Stimulated activated naive B cell treated with anti-CD40 and anti-IgM and Interleukin-4, amounts not matched to agents 10 μg/mL and 1 μg/mL and 100 μg/mL, for 72 hours (primary cell): Measurements from ENCODE around the gene NELFA.

Experiments
- ATAC-seq, 2 donors: fragments of 150-1000 bp; cut with Tn5 transposase; replicated peaks; 2 replicates each; pipeline ENCODE4 v1.10.0; 2021; ENCODE audit warnings: moderate library complexity in 1 of 2
- DNase-seq: peaks from one replicate; pipeline ENCODE4 v3.0.0; 2021
- H3K27ac Mint-ChIP-seq: one replicate; pipeline ENCODE4 v1.8.0; 2022; ENCODE audit warnings: mild to moderate bottlenecking, mixed read lengths
- H3K27me3 Mint-ChIP-seq, 2 donors: one replicate each; pipeline ENCODE4 v1.8.0; 2022; ENCODE audit warnings: mixed read lengths in 2 of 2
- H3K36me3 Mint-ChIP-seq, 2 donors: one replicate each; pipeline ENCODE4 v1.8.0; 2022; ENCODE audit warnings: mixed read lengths in 2 of 2, mild to moderate bottlenecking in 1 of 2
- H3K4me1 Mint-ChIP-seq, 2 donors: one replicate each; pipeline ENCODE4 v1.8.0; 2022; ENCODE audit warnings: mixed read lengths in 2 of 2, mild to moderate bottlenecking in 1 of 2
- H3K4me3 Mint-ChIP-seq, 2 donors: one replicate each; pipeline ENCODE4 v1.8.0; 2022; ENCODE audit warnings: mild to moderate bottlenecking in 2 of 2, mixed read lengths in 2 of 2, moderate library complexity in 1 of 2
- H3K9me3 Mint-ChIP-seq, 2 donors: one replicate each; pipeline ENCODE4 v1.8.0; 2022; ENCODE audit warnings: mixed read lengths in 2 of 2, mild to moderate bottlenecking in 1 of 2

The NELFA gene

GRCh38 chr4:1964443-1964842, 44.3 kb downstream of the NELFA start:
- no peaks in the 10 kb centered on the region for H3K27me3 Mint-ChIP-seq
- ATAC-seq (no peak), DNase-seq (no peak)
- H3K36me3 Mint-ChIP-seq: peaks cover 44 to 70% of the 10 kb centered on the region in 2 donors
- peaks cover 0 to 5% of the 10 kb centered on the region in 2 donors for H3K9me3 Mint-ChIP-seq
- no peak overlapping the region for H3K27ac Mint-ChIP-seq
- no peak overlapping the region for H3K4me3 Mint-ChIP-seq
- no peaks in the 10 kb centered on the region for H3K4me1 Mint-ChIP-seq

- Mint-ChIP-seq H3K4me1 (no peaks in the 10 kb centered on the region), H3K4me3 (no peak overlapping the region), H3K36me3 (peaks cover 52 to 72% of the 10 kb centered on the region in 2 donors), H3K27ac (no peak overlapping the region), H3K27me3 (no peaks in the 10 kb centered on the region), H3K9me3 (peaks cover 0 to 5% of the 10 kb centered on the region in 2 donors)
- DNase-seq (no peak), ATAC-seq (no peak)
These were observed 45.8 kb downstream of the NELFA start for GRCh38 chr4:1962980-1963379.

- Mint-ChIP-seq H3K4me1 (no peaks in the 10 kb centered on the region), H3K27me3 (no peaks in the 10 kb centered on the region), H3K9me3 (peaks cover 0 to 5% of the 10 kb centered on the region in 2 donors), H3K27ac (no peak overlapping the region), H3K36me3 (peaks cover 57 to 74% of the 10 kb centered on the region in 2 donors), H3K4me3 (no peak overlapping the region)
- no peak for DNase-seq
- ATAC-seq: no peak
These were observed 47.2 kb downstream of the NELFA start for GRCh38 chr4:1961563-1961962.

GRCh38 chr4:1961038-1961437, 47.7 kb downstream of the NELFA start:
- Mint-ChIP-seq H3K4me3 (no peak overlapping the region), H3K27me3 (no peaks in the 10 kb centered on the region), H3K9me3 (peaks cover 0 to 5% of the 10 kb centered on the region in 2 donors), H3K4me1 (no peaks in the 10 kb centered on the region), H3K27ac (no peak overlapping the region), H3K36me3 (peaks cover 59 to 75% of the 10 kb centered on the region in 2 donors)
- ATAC-seq (no peak), DNase-seq (no peak)

- Mint-ChIP-seq H3K27me3 (no peaks in the 10 kb centered on the region), H3K9me3 (peaks cover 0 to 4% of the 10 kb centered on the region in 2 donors), H3K4me1 (no peaks in the 10 kb centered on the region), H3K4me3 (no peak overlapping the region), H3K27ac (no peak overlapping the region), H3K36me3 (peaks cover 60 to 71% of the 10 kb centered on the region in 2 donors)
- DNase-seq (no peak), ATAC-seq (no peak)
These were observed 48.5 kb downstream of the NELFA start for GRCh38 chr4:1960170-1960825.

- Mint-ChIP-seq H3K4me3 (no peak overlapping the region), H3K27ac (no peak overlapping the region), H3K36me3 (peaks cover 59 to 71% of the 10 kb centered on the region in 2 donors), H3K27me3 (no peaks in the 10 kb centered on the region), H3K4me1 (no peaks in the 10 kb centered on the region), H3K9me3 (no peaks in the 10 kb centered on the region)
- no peak for DNase-seq
- ATAC-seq: no peak
These were observed 49.7 kb downstream of the NELFA start for GRCh38 chr4:1959104-1959384.

- no peaks in the 10 kb centered on the region for H3K27me3 Mint-ChIP-seq
- H3K4me3 Mint-ChIP-seq: no peak overlapping the region
- ATAC-seq: no peak
- no peaks in the 10 kb centered on the region for H3K9me3 Mint-ChIP-seq
- DNase-seq: no peak
- H3K27ac Mint-ChIP-seq: no peak overlapping the region
- no peaks in the 10 kb centered on the region for H3K4me1 Mint-ChIP-seq
- H3K36me3 Mint-ChIP-seq: peaks cover 57 to 69% of the 10 kb centered on the region in 2 donors
These were observed 50.3 kb downstream of the NELFA start for GRCh38 chr4:1958276-1959103.

- H3K27me3 Mint-ChIP-seq: no peaks in the 10 kb centered on the region
- DNase-seq (no peak), ATAC-seq (no peak)
- H3K4me1 Mint-ChIP-seq: no peaks in the 10 kb centered on the region
- H3K9me3 Mint-ChIP-seq: no peaks in the 10 kb centered on the region
- H3K27ac Mint-ChIP-seq: no peak overlapping the region
- H3K36me3 Mint-ChIP-seq: peaks cover 49 to 64% of the 10 kb centered on the region in 2 donors
- no peak overlapping the region for H3K4me3 Mint-ChIP-seq
These were observed 52.1 kb downstream of the NELFA start for GRCh38 chr4:1956631-1957030.

GRCh38 chr4:1953335-1953734, 55.4 kb downstream of the NELFA start:
- H3K9me3 Mint-ChIP-seq: no peaks in the 10 kb centered on the region
- no peaks in the 10 kb centered on the region for H3K4me1 Mint-ChIP-seq
- H3K27ac Mint-ChIP-seq: no peak overlapping the region
- H3K36me3 Mint-ChIP-seq: peaks cover 28 to 54% of the 10 kb centered on the region in 2 donors
- no peak overlapping the region for H3K4me3 Mint-ChIP-seq
- H3K27me3 Mint-ChIP-seq: no peaks in the 10 kb centered on the region
- ATAC-seq: no peak
- DNase-seq: no peak

- H3K4me3 Mint-ChIP-seq: no peak overlapping the region
- H3K9me3 Mint-ChIP-seq: no peaks in the 10 kb centered on the region
- peaks cover 24 to 53% of the 10 kb centered on the region in 2 donors for H3K36me3 Mint-ChIP-seq
- no peaks in the 10 kb centered on the region for H3K27me3 Mint-ChIP-seq
- no peak for ATAC-seq
- H3K4me1 Mint-ChIP-seq: no peaks in the 10 kb centered on the region
- no peak for DNase-seq
- H3K27ac Mint-ChIP-seq: no peak overlapping the region
These were observed 56.1 kb downstream of the NELFA start for GRCh38 chr4:1952719-1953118.

- ATAC-seq: no peak
- H3K27me3 Mint-ChIP-seq: no peaks in the 10 kb centered on the region
- H3K27ac Mint-ChIP-seq: no peak overlapping the region
- DNase-seq: no peak
- H3K4me1 Mint-ChIP-seq: no peaks in the 10 kb centered on the region
- peaks cover 23 to 53% of the 10 kb centered on the region in 2 donors for H3K36me3 Mint-ChIP-seq
- H3K4me3 Mint-ChIP-seq: no peak overlapping the region
- H3K9me3 Mint-ChIP-seq: no peaks in the 10 kb centered on the region
These were observed 56.6 kb downstream of the NELFA start for GRCh38 chr4:1952058-1952700.

- H3K27me3 Mint-ChIP-seq: no peaks in the 10 kb centered on the region
- no peak overlapping the region for H3K4me3 Mint-ChIP-seq
- no peaks in the 10 kb centered on the region for H3K4me1 Mint-ChIP-seq
- no peak for DNase-seq
- H3K9me3 Mint-ChIP-seq: no peaks in the 10 kb centered on the region
- H3K27ac Mint-ChIP-seq: no peak overlapping the region
- H3K36me3 Mint-ChIP-seq: peaks cover 14 to 48% of the 10 kb centered on the region in 2 donors
- no peak for ATAC-seq
These were observed 58.4 kb downstream of the NELFA start for GRCh38 chr4:1950369-1950768.

GRCh38 chr4:1948892-1949436, 59.8 kb downstream of the NELFA start:
- Mint-ChIP-seq H3K4me3 (no peak overlapping the region), H3K36me3 (peaks cover 6 to 38% of the 10 kb centered on the region in 2 donors), H3K9me3 (no peaks in the 10 kb centered on the region), H3K27me3 (no peaks in the 10 kb centered on the region), H3K27ac (peak overlapping the region; percentile 7), H3K4me1 (no peaks in the 10 kb centered on the region)
- ATAC-seq (no peak), DNase-seq (no peak)

GRCh38 chr4:1948232-1948631, 60.5 kb downstream of the NELFA start:
- Mint-ChIP-seq H3K36me3 (peaks cover 9 to 41% of the 10 kb centered on the region in 2 donors), H3K27me3 (no peaks in the 10 kb centered on the region), H3K4me3 (no peak overlapping the region), H3K9me3 (no peaks in the 10 kb centered on the region), H3K27ac (no peak overlapping the region), H3K4me1 (no peaks in the 10 kb centered on the region)
- ATAC-seq: no peak
- DNase-seq: no peak
